ENCODE measurements around the gene CDK6.

CDK6 gene

GRCh38 chr7:92671505-92672169, 164.7 kb downstream of the CDK6 start:
- no peak for DNase-seq

- no peak for DNase-seq
Observed at GRCh38 chr7:92670204-92670851, 166.0 kb downstream of the CDK6 start.

GRCh38 chr7:92669616-92670165, 166.7 kb downstream of the CDK6 start:
- DNase-seq, result no peak

- no peak for DNase-seq
Observed at GRCh38 chr7:92668564-92668963, 167.8 kb downstream of the CDK6 start.

- DNase-seq, result no peak
Observed at GRCh38 chr7:92667816-92668535, 168.4 kb downstream of the CDK6 start.

- DNase-seq, result no peak
Observed at GRCh38 chr7:92665926-92666325, 170.4 kb downstream of the CDK6 start.

GRCh38 chr7:92661651-92662050, 174.7 kb downstream of the CDK6 start:
- DNase-seq, result no peak

- no peak for DNase-seq
Observed at GRCh38 chr7:92658671-92659070, 177.7 kb downstream of the CDK6 start.

GRCh38 chr7:92657391-92657790, 179.0 kb downstream of the CDK6 start:
- DNase-seq, result no peak

GRCh38 chr7:92656121-92656520, 180.3 kb downstream of the CDK6 start:
- DNase-seq, result no peak

- DNase-seq, result no peak
Observed at GRCh38 chr7:92655346-92655884, 181.0 kb downstream of the CDK6 start.

GRCh38 chr7:92653136-92653535, 183.2 kb downstream of the CDK6 start:
- no peak for DNase-seq

GRCh38 chr7:92652536-92652935, 183.8 kb downstream of the CDK6 start:
- DNase-seq, result no peak

GRCh38 chr7:92650391-92650790, 186.0 kb downstream of the CDK6 start:
- DNase-seq, result no peak

GRCh38 chr7:92648067-92648466, 188.3 kb downstream of the CDK6 start:
- DNase-seq, result no peak

- DNase-seq, result no peak
Observed at GRCh38 chr7:92647652-92648051, 188.7 kb downstream of the CDK6 start.

- no peak for DNase-seq
Observed at GRCh38 chr7:92647011-92647625, 189.3 kb downstream of the CDK6 start.

- no peak for DNase-seq
Observed at GRCh38 chr7:92645114-92646061, 191.0 kb downstream of the CDK6 start.

GRCh38 chr7:92644406-92645113, 191.8 kb downstream of the CDK6 start:
- no peak for DNase-seq

- no peak for DNase-seq
Observed at GRCh38 chr7:92643821-92644220, 192.6 kb downstream of the CDK6 start.

GRCh38 chr7:92641921-92642511, 194.4 kb downstream of the CDK6 start:
- no peak for DNase-seq
